GM12878 (cell line): Measurements from ENCODE around the gene FBRSL1. TPM values are rescaled to one million over a fixed set of nuclear protein-coding genes. Genes with fewer than 3 reads are reported as not detected.

Experiments
- ATAC-seq: fragments of 200-7000 bp; cut with Tn5 transposase; 3 replicates; pipeline ENCODE4 v1.9.1; 2020; ENCODE audit warnings: mild to moderate bottlenecking, moderate library complexity
- BruUV-seq: library from RNA; stranded (reverse); fragments of 400-500 nt; replicated peaks from 2 replicates; lab custom pipeline; 2021; lab: Mats Ljungman, UMichigan
- CTCF ChIA-PET: fragments of 300-600 bp; sonication (Branson Sonifier 250); formaldehyde crosslinking; extraction: SDS; loops from one replicate; lab custom pipeline; 2021; ENCODE audit warnings: inconsistent platforms; lab: Yijun Ruan, JAX
- POLR2A ChIA-PET: fragments of 350-600 bp; formaldehyde crosslinking; extraction: SDS; loops from one replicate; lab custom pipeline; 2021; ENCODE audit warnings: inconsistent platforms; lab: Charles Lee
- RAD21 ChIA-PET: fragments of 300-600 bp; sonication (Branson Sonifier 250); formaldehyde crosslinking; loops from one replicate; lab custom pipeline; 2023; ENCODE audit warnings: antibody characterized with exemption; ENCODE audit not compliant: unreplicated experiment; lab: Charles Lee
- SMC1A ChIA-PET: fragments of 300-600 bp; sonication (Branson Sonifier 250); formaldehyde crosslinking; loops from one replicate; lab custom pipeline; 2023; ENCODE audit not compliant: unreplicated experiment, uncharacterized antibody; lab: Charles Lee
- DNase-seq: peaks from one replicate; pipeline ENCODE4 v3.0.0-alpha.2; 2011; ENCODE audit warnings: low read depth, low spot score
- FAIRE-seq: peaks from 3 replicates; lab custom pipeline; 2011; peaks lifted over from hg19 to GRCh38; lab: Jason Lieb, UNC
- H2AFZ ChIP-seq: 2 replicates; pipeline ENCODE4 v1.6.0; 2011; ENCODE audit warnings: low read depth, low read length, control low read depth; ENCODE audit not compliant: control insufficient read depth
- H3K27ac ChIP-seq: 2 replicates; pipeline ENCODE4 v1.5.1; 2011; ENCODE audit warnings: control low read depth; ENCODE audit not compliant: control insufficient read depth, insufficient read depth
- H3K27me3 ChIP-seq, 2 experiments: replicated peaks in 1 of 2; 2 replicates each; pipeline versions ENCODE4 v1.6.0 to v1.6.1; 2011; ENCODE audit warnings: low read length in 1 of 2; ENCODE audit not compliant: control insufficient read depth in 2 of 2, insufficient read depth in 2 of 2
- H3K36me3 ChIP-seq, 2 experiments: 2 replicates each; pipeline ENCODE4 v1.5.1; 2011; ENCODE audit warnings: low read length in 1 of 2; ENCODE audit not compliant: control insufficient read depth in 2 of 2, insufficient read depth in 2 of 2
- H3K4me1 ChIP-seq: 2 replicates; pipeline ENCODE4 v1.6.1; 2011; ENCODE audit warnings: mild to moderate bottlenecking, low read length, moderate library complexity, mixed read lengths; ENCODE audit not compliant: control insufficient read depth, insufficient read depth
- H3K4me2 ChIP-seq: 2 replicates; pipeline ENCODE4 v1.6.0; 2011; ENCODE audit warnings: control low read depth; ENCODE audit not compliant: control insufficient read depth, insufficient read depth
- H3K4me3 ChIP-seq: fragments of 200-600 bp; sonication (generic); 2 replicates; pipeline ENCODE4 v1.5.1; 2016
- H3K79me2 ChIP-seq: 2 replicates; pipeline ENCODE4 v1.6.0; 2011; ENCODE audit warnings: low read length; ENCODE audit not compliant: control insufficient read depth, insufficient read depth
- H3K9ac ChIP-seq: 2 replicates; pipeline ENCODE4 v1.8.0; 2011; ENCODE audit warnings: low read length, control low read depth, mixed read lengths; ENCODE audit not compliant: control insufficient read depth, insufficient read depth
- H3K9me3 ChIP-seq: replicated peaks from 3 replicates; pipeline ENCODE4 v1.5.1; 2011; ENCODE audit warnings: mild to moderate bottlenecking, low read length; ENCODE audit not compliant: control insufficient read depth, insufficient read depth
- H4K20me1 ChIP-seq: 2 replicates; pipeline ENCODE4 v1.6.0; 2011; ENCODE audit not compliant: control insufficient read depth, insufficient read depth
- BCLAF1 ChIP-seq: fragments of 450-650 bp; IDR thresholded peaks from 2 replicates; pipeline ENCODE4 v1.6.1; 2017; ENCODE audit warnings: antibody characterized with exemption, mild to moderate bottlenecking, moderate library complexity
- HSF1 ChIP-seq: fragments of 150-350 bp; IDR thresholded peaks from 2 replicates; pipeline ENCODE4 v1.6.1; 2014; ENCODE audit warnings: mild to moderate bottlenecking, low read depth, low read length
- MEF2B ChIP-seq: fragments of 450-650 bp; IDR thresholded peaks from 2 replicates; pipeline ENCODE4 v1.6.1; 2018; ENCODE audit warnings: mild to moderate bottlenecking, moderate library complexity; ENCODE audit not compliant: partially characterized antibody, poor library complexity, severe bottlenecking
- NBN ChIP-seq: fragments of 450-650 bp; IDR thresholded peaks from 2 replicates; pipeline ENCODE4 v1.6.1; 2016
- RAD21 ChIP-seq: IDR thresholded peaks from 2 replicates; pipeline ENCODE4 v1.6.1; 2011; ENCODE audit warnings: mild to moderate bottlenecking, low read depth, low read length, moderate library complexity; ENCODE audit not compliant: insufficient read depth
- RAD51 ChIP-seq: fragments of 450-650 bp; IDR thresholded peaks from 2 replicates; pipeline ENCODE4 v1.6.1; 2016; ENCODE audit warnings: moderate library complexity, mild to moderate bottlenecking, inconsistent platforms
- RB1 ChIP-seq: fragments of 450-650 bp; formaldehyde crosslinking; IDR thresholded peaks from 2 replicates; pipeline ENCODE4 v1.6.1; 2017; ENCODE audit warnings: mild to moderate bottlenecking, borderline replicate concordance
- SPI1 ChIP-seq: IDR thresholded peaks from 2 replicates; pipeline ENCODE4 v1.6.1; 2011; ENCODE audit warnings: low read depth, mild to moderate bottlenecking, low read length, moderate library complexity, borderline replicate concordance; ENCODE audit not compliant: insufficient read depth
- SUPT20H ChIP-seq: IDR thresholded peaks from 2 replicates; pipeline ENCODE4 v1.6.1; 2011; ENCODE audit warnings: low read depth, mild to moderate bottlenecking, low read length, moderate library complexity, borderline replicate concordance; ENCODE audit not compliant: control insufficient read depth
- TCF3 ChIP-seq: IDR thresholded peaks from 2 replicates; pipeline ENCODE4 v1.6.1; 2012; ENCODE audit warnings: low read depth, mild to moderate bottlenecking, low read length, borderline replicate concordance; ENCODE audit not compliant: insufficient read depth
- WGBS: methylation state at CpG from one replicate; pipeline ENCODE4 v1.1.6; 2016; ENCODE audit warnings: low lambda C conversion rate; ENCODE audit not compliant: insufficient replicate concordance, insufficient coverage; ENCODE audit errors: missing lambda C conversion rate; 5-methylcytosine and 5-hydroxymethylcytosine counted together
- in situ Hi-C: fragments of 300-500 bp; cut with MboI; formaldehyde crosslinking; loops from 9 replicates; pipeline ENCODE4 v1.14.3; 2018; ENCODE audit warnings: mixed read lengths
- intact Hi-C: fragments of 100-400 bp; cut with micrococcal nuclease; formaldehyde crosslinking; loops from one replicate; pipeline ENCODE4 v1.14.2; 2022; ENCODE audit not compliant: unreplicated experiment
- polyA plus RNA-seq, 11 experiments: library from polyadenylated mRNA; depleted of rRNA in 4 of 11; unstranded in 6 of 11; stranded (reverse) in 5 of 11; fragments of >200 nt; fragmentation: Nextera tagmentation in 4 of 11; fragmentation: Illumina TruSeq in 1 of 11; extraction: Ambion mirVana in 4 of 11; extraction: Trizol in 1 of 11; gene quantifications; 1 replicate in 1 of 11; 2 replicates in 10 of 11; pipeline versions ENCODE4 v1.2.1 to v1.2.3, GENCODE V29; 2011 to 2016; ENCODE audit warnings: inconsistent platforms in 2 of 11, missing spikeins in 2 of 11, low read depth in 1 of 11
- total RNA-seq, 4 experiments: library from RNA; depleted of rRNA in 3 of 4; stranded (reverse); fragments of >200 nt in 3 of 4; fragmentation: Illumina TruSeq in 1 of 4; extraction: Trizol in 1 of 4; gene quantifications; 2 replicates each; pipeline versions ENCODE4 v1.2.1 to v1.2.3, GENCODE V29; 2013 to 2021
- TF ChIP-seq, protein P1 (sequence below): fragments of 450-650 bp; IDR thresholded peaks from 2 replicates; pipeline ENCODE4 v1.6.1; 2017; ENCODE audit warnings: borderline replicate concordance

The FBRSL1 gene
- total and polyA plus RNA-seq, 10 of the 15 experiments (the other 5 are each of a cell fraction or from before 2014, with no cell fraction given), result 0.19 to 55.1 (median 4.1) TPM

DNA sequence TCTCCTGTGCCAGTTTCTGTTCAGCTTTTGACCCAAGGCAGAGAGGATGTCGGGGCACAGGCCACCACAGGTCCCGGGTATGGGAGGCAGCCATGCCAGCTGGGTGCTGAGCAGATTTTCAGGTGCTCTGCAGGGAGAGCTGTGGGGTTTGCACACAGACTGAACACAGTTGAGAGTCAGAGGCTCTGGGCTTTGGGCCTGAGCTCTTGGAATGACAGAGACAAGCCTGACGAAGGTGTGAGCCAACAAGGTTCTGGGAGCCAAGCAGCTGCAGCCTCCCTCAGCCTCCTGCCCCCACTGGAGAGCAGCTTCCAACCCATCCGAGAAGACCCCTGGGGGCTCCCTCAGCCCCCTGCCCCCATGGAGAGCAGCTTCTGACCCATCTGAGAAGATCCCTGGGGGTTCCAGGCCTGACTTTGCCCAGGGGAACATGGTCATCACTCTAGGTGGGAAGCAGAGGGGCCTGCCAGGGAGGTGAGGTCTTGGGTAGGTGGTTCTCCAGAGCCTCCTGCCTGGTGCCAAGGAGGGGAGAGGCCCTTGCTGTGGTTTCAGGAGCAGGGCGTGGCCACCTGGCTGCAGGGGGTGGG lies 13.8 kb downstream of the FBRSL1 start:
- H3K4me3 ChIP-seq, result no peak overlapping the region
- ChIA-PET SMC1A (interaction anchor here (0.9 kb wide), 1 partner anchor 88 kb away, joined by 3 read pairs; no protein-coding TSS in a partner anchor), RAD21 (no interaction called here), CTCF (interaction anchor here (1.1 to 1.2 kb wide), 2 partner anchors 12 to 20 kb away, joined by 3 read pairs; no protein-coding TSS in a partner anchor), POLR2A (interaction anchor here (1.4 kb wide), 1 partner anchor 12 kb away, joined by 4 read pairs; no protein-coding TSS in a partner anchor)
- intact Hi-C loops (no loop called here), in situ Hi-C loops (no loop called here)
- peaks cover 9% of the 10 kb centered on the region for H3K4me1 ChIP-seq
- FAIRE-seq (no peak), DNase-seq (no peak), ATAC-seq (no peak)
- no peak overlapping the region for H2AFZ ChIP-seq
- BruUV-seq, result no TSS peak
- no peaks in the 10 kb centered on the region for H3K27me3 ChIP-seq
- H4K20me1 ChIP-seq, result peaks cover 2% of the 10 kb centered on the region
- H3K36me3 ChIP-seq, result peaks cover 0 to 4% of the 10 kb centered on the region in 2 experiments; a peak in 2 of 4 replicates
- no peak overlapping the region for H3K9ac ChIP-seq
- H3K79me2 ChIP-seq, result peaks cover 17% of the 10 kb centered on the region
- H3K27ac ChIP-seq, result no peak overlapping the region
- 32% methylated on average over 5 of the region's 5 CpGs for WGBS
- TF ChIP-seq SUPT20H (no peak), RB1 (no peak), HSF1 (no peak), MEF2B (no peak), SPI1 (no peak), BCLAF1 (no peak), RAD51 (no peak), TCF3 (no peak), RAD21 (no peak), NBN (no peak)
- TF ChIP-seq, protein P1, sequence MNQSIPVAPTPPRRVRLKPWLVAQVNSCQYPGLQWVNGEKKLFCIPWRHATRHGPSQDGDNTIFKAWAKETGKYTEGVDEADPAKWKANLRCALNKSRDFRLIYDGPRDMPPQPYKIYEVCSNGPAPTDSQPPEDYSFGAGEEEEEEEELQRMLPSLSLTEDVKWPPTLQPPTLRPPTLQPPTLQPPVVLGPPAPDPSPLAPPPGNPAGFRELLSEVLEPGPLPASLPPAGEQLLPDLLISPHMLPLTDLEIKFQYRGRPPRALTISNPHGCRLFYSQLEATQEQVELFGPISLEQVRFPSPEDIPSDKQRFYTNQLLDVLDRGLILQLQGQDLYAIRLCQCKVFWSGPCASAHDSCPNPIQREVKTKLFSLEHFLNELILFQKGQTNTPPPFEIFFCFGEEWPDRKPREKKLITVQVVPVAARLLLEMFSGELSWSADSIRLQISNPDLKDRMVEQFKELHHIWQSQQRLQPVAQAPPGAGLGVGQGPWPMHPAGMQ, result no peak
- H3K9me3 ChIP-seq, result no peaks in the 10 kb centered on the region
- H3K4me2 ChIP-seq, result no peak overlapping the region
